HG03442 (cell line): ENCODE results near the gene MPRIP.

ENCODE experiments used
- ATAC-seq: cut with Tn5 transposase; IDR thresholded peaks from one replicate; pipeline ENCODE4 v1.9.1; 2021; ENCODE audit warnings: mild to moderate bottlenecking, moderate library complexity; ENCODE audit not compliant: unreplicated experiment

The MPRIP gene

GRCh38 chr17:17203173-17203730 is 161.0 kb downstream of the MPRIP start:
- ATAC-seq = no peak

GRCh38 chr17:17204041-17204591 is 161.9 kb downstream of the MPRIP start:
- ATAC-seq = no peak

- no peak for ATAC-seq
Observed at GRCh38 chr17:17204635-17205231, 162.5 kb downstream of the MPRIP start.

- ATAC-seq = peak; percentile 46
Observed at GRCh38 chr17:17205368-17206123, 163.3 kb downstream of the MPRIP start.

GRCh38 chr17:17206124-17206912 is 164.1 kb downstream of the MPRIP start, which contains the start of gene PLD6:
Gene PLD6 (minus strand): TSS chr17:17206333. CDS start chr17:17206286, 47 bp downstream.
- ATAC-seq = peak; percentile 47

GRCh38 chr17:17206913-17207335 is 164.7 kb downstream of the MPRIP start:
- no peak for ATAC-seq

- no peak for ATAC-seq
Observed at GRCh38 chr17:17207998-17208397, 165.7 kb downstream of the MPRIP start.

- ATAC-seq = no peak
Observed at GRCh38 chr17:17213775-17214174, 171.5 kb downstream of the MPRIP start.

- no peak for ATAC-seq
Observed at GRCh38 chr17:17214646-17215436, 172.6 kb downstream of the MPRIP start.

- no peak for ATAC-seq
Observed at GRCh38 chr17:17215575-17215974, 173.3 kb downstream of the MPRIP start.

GRCh38 chr17:17216236-17216635 is 174.0 kb downstream of the MPRIP start:
- ATAC-seq = no peak

- no peak for ATAC-seq
Observed at GRCh38 chr17:17216776-17217175, 174.5 kb downstream of the MPRIP start.

- ATAC-seq = no peak
Observed at GRCh38 chr17:17217995-17218394, 175.7 kb downstream of the MPRIP start.

- ATAC-seq = no peak
Observed at GRCh38 chr17:17220529-17220928, 178.3 kb downstream of the MPRIP start.

GRCh38 chr17:17221329-17221728 is 179.1 kb downstream of the MPRIP start:
- no peak for ATAC-seq

- ATAC-seq = no peak
Observed at GRCh38 chr17:17223736-17224135, 181.5 kb downstream of the MPRIP start.

GRCh38 chr17:17224137-17224536 is 181.9 kb downstream of the MPRIP start:
- no peak for ATAC-seq

GRCh38 chr17:17225901-17226300 is 183.6 kb downstream of the MPRIP start:
- no peak for ATAC-seq

GRCh38 chr17:17226451-17227265 is 184.4 kb downstream of the MPRIP start:
- ATAC-seq = no peak
